Stimulated activated CD4-positive, alpha-beta T cell treated with anti-CD3 and anti-CD28 coated beads, Interleukin-15, amount 100 ng/mL, for 24 hours (primary cell): Measurements from ENCODE around the gene NME8.

Experiments
- DNase-seq: peaks from one replicate; pipeline ENCODE4 v3.0.0-alpha.2; 2020

NME8 gene

DNA sequence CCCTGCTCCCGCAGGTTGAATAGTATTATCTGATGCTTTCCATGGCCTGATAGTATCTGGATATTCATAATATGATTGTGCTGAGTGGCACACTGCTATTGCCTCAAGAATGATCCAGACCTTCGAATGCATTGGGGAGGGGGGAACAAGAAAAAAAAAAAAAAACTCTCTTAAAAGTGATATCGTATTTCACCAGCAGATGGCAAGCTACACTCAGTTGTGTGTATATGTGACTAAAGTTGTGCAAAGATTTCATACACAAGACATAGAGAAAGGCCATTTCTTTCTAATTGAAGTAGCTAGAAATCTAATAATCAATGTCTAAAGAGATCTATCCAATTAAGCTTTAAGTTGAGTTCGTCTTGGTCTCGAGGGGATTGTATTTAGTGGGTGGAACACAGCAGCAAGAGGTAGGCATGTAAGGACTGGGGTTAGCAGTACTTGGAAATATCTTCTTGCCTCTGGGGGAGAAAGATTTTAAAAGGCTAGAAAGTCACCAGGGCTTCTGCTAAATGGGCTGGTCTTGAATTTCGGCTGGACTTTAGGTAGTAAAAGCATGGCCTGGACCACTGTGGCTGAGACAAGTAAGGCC lies 52.9 kb downstream of the NME8 start:
- DNase-seq = no peak

GRCh38 chr7:37901890-37902524 lies 53.6 kb downstream of the NME8 start:
- DNase-seq = no peak

- DNase-seq = no peak
Observed at GRCh38 chr7:37908221-37908788, 59.9 kb downstream of the NME8 start.

GRCh38 chr7:37912756-37913155 lies 64.4 kb downstream of the NME8 start:
- no peak for DNase-seq

GRCh38 chr7:37915438-37915837 lies 67.0 kb downstream of the NME8 start:
- DNase-seq = no peak

DNA sequence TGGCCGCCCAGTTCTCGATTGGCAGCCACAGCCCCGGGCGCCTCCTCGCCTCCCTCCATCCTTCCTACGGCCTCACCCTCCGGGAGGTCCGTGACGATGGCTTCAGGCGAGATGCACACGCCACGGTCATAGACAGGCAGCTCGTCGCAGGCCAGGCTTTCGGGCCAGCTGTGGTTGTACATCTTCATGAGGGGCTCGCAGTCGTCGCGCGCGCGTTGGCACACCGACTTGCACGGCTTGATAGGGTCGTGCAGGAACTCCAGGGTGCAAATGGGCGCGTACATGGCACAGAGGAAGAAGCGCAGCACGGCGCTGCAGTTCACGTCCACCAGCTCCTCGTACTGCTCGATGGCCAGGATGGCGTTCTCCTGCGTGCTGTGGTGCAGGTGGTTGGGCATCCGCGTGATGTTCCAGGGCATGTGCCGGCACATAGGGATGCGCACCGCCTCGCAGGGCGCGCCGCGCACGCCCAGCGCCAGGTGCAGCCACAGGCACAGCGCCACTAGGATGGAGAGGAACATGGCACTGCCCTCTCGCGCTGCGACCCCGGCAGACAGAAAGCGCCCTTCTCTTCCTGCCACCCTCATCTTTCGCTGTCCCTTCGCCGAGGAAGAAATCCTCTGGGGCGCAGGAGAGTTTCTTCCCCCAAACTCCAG lies 67.7 kb downstream of the NME8 start:
- peak; percentile 7 for DNase-seq

GRCh38 chr7:37916673-37917660 lies 68.6 kb downstream of the NME8 start, which contains the start of gene SFRP4:
TSS of gene SFRP4 (minus strand) at chr7:37916817. CDS start at chr7:37916537, 280 bp downstream.
- DNase-seq = peak; percentile 16

DNA sequence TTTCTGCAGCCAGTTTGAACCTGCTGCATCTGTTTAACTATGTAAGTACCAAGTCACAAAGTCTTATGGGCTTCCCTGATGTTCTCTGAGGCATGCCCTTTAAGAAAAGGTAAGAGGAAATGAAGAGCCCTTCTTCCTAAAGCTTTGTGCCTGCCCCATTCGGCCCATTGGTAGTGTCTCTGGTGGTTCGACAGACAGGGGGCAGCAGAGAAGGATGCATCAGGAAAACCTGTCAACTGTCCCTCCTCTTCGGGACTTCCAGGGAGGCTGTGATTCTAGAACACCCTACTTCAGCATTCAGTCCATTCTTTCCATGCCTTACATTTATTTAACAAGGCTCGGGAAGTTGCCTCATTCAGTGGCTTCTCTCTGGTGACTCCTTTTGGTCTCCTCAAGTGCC lies 70.1 kb downstream of the NME8 start:
- DNase-seq = no peak

GRCh38 chr7:37920305-37920848 lies 72.0 kb downstream of the NME8 start, which contains the start of gene EPDR1:
TSS of gene EPDR1 (plus strand) at chr7:37920640. CDS start at chr7:37920940, 300 bp downstream.
- DNase-seq = peak; percentile 58

DNA sequence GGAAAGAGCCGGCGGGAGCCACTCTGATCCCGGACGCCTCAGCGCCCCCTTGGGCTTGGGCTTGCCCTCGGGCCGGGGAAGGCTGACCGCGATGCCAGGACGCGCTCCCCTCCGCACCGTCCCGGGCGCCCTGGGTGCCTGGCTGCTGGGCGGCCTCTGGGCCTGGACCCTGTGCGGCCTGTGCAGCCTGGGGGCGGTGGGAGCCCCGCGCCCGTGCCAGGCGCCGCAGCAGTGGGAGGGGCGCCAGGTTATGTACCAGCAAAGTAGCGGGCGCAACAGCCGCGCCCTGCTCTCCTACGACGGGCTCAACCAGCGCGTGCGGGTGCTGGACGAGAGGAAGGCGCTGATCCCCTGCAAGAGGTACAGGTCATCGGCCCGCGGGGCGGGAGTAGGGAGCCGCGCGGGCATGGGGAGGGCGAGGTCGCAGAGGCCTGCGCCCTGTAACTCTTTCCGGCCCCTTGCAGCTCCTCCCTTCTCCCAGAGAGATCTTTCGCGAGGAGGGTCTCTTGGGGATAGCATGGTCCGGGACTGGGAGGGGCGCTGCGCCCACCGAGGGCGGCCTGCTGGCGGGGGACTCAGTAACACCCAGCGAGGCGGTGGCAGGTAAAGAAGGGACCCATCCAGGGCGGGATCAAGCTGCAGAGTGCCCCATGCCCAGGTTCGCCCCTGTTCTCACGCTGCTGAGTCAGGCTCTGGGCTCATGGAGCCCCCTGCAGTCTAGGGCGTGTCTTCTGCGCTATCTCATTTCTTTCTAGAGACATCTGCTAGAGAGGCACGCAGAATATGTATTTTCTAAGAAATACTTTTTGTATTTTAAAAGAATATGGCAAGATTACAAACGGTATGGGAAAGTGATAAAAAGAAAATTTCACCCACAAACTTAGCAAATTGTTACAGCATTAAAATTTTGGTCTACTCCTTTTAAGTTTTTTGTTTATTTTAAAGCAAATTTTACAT lies 72.7 kb downstream of the NME8 start:
- peak; percentile 39 for DNase-seq

- no peak for DNase-seq
Observed at GRCh38 chr7:37921876-37922275, 73.5 kb downstream of the NME8 start.

- no peak for DNase-seq
Observed at GRCh38 chr7:37923996-37924395, 75.6 kb downstream of the NME8 start.

GRCh38 chr7:37924491-37925041 lies 76.2 kb downstream of the NME8 start:
- DNase-seq = no peak

- no peak for DNase-seq
Observed at GRCh38 chr7:37925620-37926019, 77.2 kb downstream of the NME8 start.

DNA sequence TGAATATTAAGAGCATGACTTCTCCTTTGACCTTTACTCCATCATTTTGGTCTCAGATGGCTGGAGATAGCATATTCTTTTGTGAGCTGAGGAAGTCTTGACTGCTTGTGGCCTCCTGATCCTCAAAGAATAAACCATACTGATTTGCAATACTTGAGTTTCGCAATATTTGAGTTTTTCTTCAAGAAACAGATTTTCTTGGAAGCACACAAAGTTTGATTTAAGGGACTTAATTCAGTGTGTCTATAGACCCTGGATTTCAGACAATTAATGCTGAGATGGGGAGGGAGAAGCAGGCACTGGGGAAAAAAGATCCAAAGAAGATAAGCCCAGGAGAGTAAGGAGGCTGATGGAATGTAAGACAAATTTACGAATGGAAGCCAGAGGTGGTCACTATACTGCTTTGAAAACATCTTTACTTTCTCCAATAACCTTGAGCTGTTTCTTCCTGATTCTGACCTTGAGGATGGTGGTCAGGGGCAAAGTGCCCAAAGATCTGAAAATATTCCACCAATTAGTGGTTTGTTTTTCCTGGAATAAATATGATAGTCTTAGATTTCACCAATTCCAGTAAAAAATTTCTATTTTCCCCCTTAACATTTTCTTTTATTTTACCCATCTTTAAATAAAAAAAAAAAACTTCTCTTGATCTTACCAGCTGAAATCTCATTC lies 79.5 kb downstream of the NME8 start:
- no peak for DNase-seq

DNA sequence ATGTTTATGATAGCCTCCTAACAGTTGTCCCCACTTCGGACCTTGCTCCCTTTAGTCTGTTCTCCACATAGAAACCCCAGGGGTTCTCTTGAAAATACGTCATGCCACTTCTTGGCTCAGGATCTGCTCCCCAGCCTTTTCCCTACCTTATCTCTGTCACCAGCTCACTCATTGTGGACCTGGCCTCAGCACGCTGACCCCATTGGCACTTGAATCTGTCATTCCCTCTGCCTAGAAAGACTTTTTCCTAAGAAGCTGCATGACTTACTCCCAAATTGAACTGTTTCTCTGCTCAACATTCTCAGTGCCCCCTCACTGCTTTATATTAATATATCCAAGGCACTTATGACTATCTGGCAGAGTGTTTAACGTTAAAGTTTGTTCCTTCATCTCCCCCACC lies 80.5 kb downstream of the NME8 start:
- no peak for DNase-seq

GRCh38 chr7:37930226-37930948 lies 82.0 kb downstream of the NME8 start:
- DNase-seq = no peak

DNA sequence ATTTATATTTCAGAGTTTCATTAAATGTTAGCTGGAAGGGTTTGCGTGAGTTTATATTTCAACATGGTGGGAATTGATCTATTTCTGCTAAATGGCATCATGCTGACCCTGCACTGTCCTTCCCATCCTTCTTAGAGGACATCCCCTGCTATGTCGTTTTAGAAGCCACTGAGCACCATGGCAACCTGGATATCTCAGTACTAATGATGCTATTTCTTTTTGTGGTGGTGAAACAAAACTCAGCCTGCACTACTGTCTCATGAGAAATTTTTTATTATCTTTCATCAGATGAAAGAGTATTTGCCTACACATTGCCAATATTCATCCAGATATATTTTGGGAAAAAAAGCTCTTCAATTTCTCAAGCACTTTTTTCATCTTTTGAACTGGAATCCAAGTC lies 84.1 kb downstream of the NME8 start:
- no peak for DNase-seq

GRCh38 chr7:37933018-37933566 lies 84.7 kb downstream of the NME8 start:
- DNase-seq = no peak
